HUES48 (cell line): ENCODE results near the gene DIRAS3.
"Not testable (repeated sequence)": the region's sequence is repeated elsewhere in the genome, so short reads cannot be mapped to it uniquely, and the experiment has no call there.

Experiments
- H3K27ac ChIP-seq: one replicate; pipeline ENCODE4 v1.7.0; 2013; ENCODE audit warnings: low read depth, low read length, inconsistent platforms
- H3K27me3 ChIP-seq: 2 replicates; pipeline ENCODE4 v1.6.1; 2013; ENCODE audit warnings: mild to moderate bottlenecking, low read length; ENCODE audit not compliant: control insufficient read depth, insufficient read depth
- H3K36me3 ChIP-seq: 2 replicates; pipeline ENCODE4 v1.6.1; 2013; ENCODE audit warnings: low read length; ENCODE audit not compliant: control insufficient read depth, insufficient read depth
- H3K4me1 ChIP-seq: 2 replicates; pipeline ENCODE4 v1.6.1; 2013; ENCODE audit warnings: mild to moderate bottlenecking, low read length; ENCODE audit not compliant: control insufficient read depth, insufficient read depth
- H3K4me3 ChIP-seq: 2 replicates; pipeline ENCODE4 v1.5.1; 2013; ENCODE audit warnings: mild to moderate bottlenecking, low read depth, low read length
- H3K9ac ChIP-seq: 2 replicates; pipeline ENCODE4 v1.6.1; 2013; ENCODE audit warnings: mild to moderate bottlenecking, low read depth, low read length, moderate library complexity
- H3K9me3 ChIP-seq: 2 replicates; pipeline ENCODE4 v1.6.1; 2013; ENCODE audit warnings: low read length; ENCODE audit not compliant: control insufficient read depth, insufficient read depth

Gene DIRAS3

GRCh38 chr1:68049941-68050878 is at the start of gene DIRAS3:
Gene DIRAS3 (minus strand): TSS chr1:68050627. CDS start chr1:68047297, 3,330 bp downstream.
- Histone ChIP-seq H3K9me3 (no peaks in the 10 kb centered on the region), H3K9ac (no peak within 1 kb of the TSS), H3K4me1 (peaks cover 7% of the 10 kb centered on the region; the same call in 1 of the 2 replicates), H3K27me3 (peaks cover 61% of the 10 kb centered on the region), H3K27ac (no peak within 1 kb of the TSS), H3K36me3 (no peaks in the 10 kb centered on the region), H3K4me3 (peak within 1 kb of the TSS; percentile 57)

- Histone ChIP-seq H3K9me3 (no peaks in the 10 kb centered on the region), H3K36me3 (no peaks in the 10 kb centered on the region), H3K4me3 (no peak overlapping the region), H3K4me1 (no peaks in the 10 kb centered on the region), H3K27ac (no peak overlapping the region), H3K9ac (no peak overlapping the region), H3K27me3 (no peaks in the 10 kb centered on the region)
These were observed 43.3 kb upstream of the DIRAS3 start for GRCh38 chr1:68093737-68094136.

GRCh38 chr1:68087184-68087583 is 36.8 kb upstream of the DIRAS3 start:
- H3K9ac ChIP-seq = no peak overlapping the region
- no peaks in the 10 kb centered on the region for H3K9me3 ChIP-seq
- H3K4me3 ChIP-seq = no peak overlapping the region
- no peaks in the 10 kb centered on the region for H3K36me3 ChIP-seq
- H3K27me3 ChIP-seq = no peaks in the 10 kb centered on the region
- no peak overlapping the region for H3K27ac ChIP-seq
- no peaks in the 10 kb centered on the region for H3K4me1 ChIP-seq

- Histone ChIP-seq H3K4me1 (no peaks in the 10 kb centered on the region), H3K9ac (no peak overlapping the region), H3K4me3 (no peak overlapping the region), H3K27ac (no peak overlapping the region), H3K36me3 (no peaks in the 10 kb centered on the region), H3K27me3 (no peaks in the 10 kb centered on the region), H3K9me3 (no peaks in the 10 kb centered on the region)
These were observed 35.3 kb upstream of the DIRAS3 start for GRCh38 chr1:68085752-68086151.

GRCh38 chr1:68083686-68084085 is 33.3 kb upstream of the DIRAS3 start:
- Histone ChIP-seq H3K9ac (no peak overlapping the region), H3K27ac (no peak overlapping the region), H3K4me1 (peaks cover 3% of the 10 kb centered on the region), H3K4me3 (no peak overlapping the region), H3K36me3 (no peaks in the 10 kb centered on the region), H3K27me3 (no peaks in the 10 kb centered on the region), H3K9me3 (no peaks in the 10 kb centered on the region)

- peaks cover 3% of the 10 kb centered on the region for H3K4me1 ChIP-seq
These were observed 31.4 kb upstream of the DIRAS3 start for GRCh38 chr1:68081775-68082283.

GRCh38 chr1:68078647-68079046 is 28.2 kb upstream of the DIRAS3 start:
- no peaks in the 10 kb centered on the region for H3K36me3 ChIP-seq
- no peak overlapping the region for H3K4me3 ChIP-seq
- no peak overlapping the region for H3K27ac ChIP-seq
- H3K4me1 ChIP-seq = peaks cover 3% of the 10 kb centered on the region
- no peaks in the 10 kb centered on the region for H3K27me3 ChIP-seq
- H3K9ac ChIP-seq = no peak overlapping the region
- H3K9me3 ChIP-seq = no peaks in the 10 kb centered on the region

More at GRCh38 chr1:68081775-68082283, 31.4 kb upstream of the DIRAS3 start:
- H3K9me3 ChIP-seq = no peaks in the 10 kb centered on the region
- H3K9ac ChIP-seq = no peak overlapping the region
- H3K4me3 ChIP-seq = no peak overlapping the region
- no peaks in the 10 kb centered on the region for H3K36me3 ChIP-seq
- H3K27ac ChIP-seq = no peak overlapping the region
- H3K27me3 ChIP-seq = no peaks in the 10 kb centered on the region

- H3K9ac ChIP-seq = no peak overlapping the region
- H3K4me3 ChIP-seq = no peak overlapping the region
- H3K27me3 ChIP-seq = no peaks in the 10 kb centered on the region
- peaks cover 9% of the 10 kb centered on the region for H3K4me1 ChIP-seq
- H3K27ac ChIP-seq = no peak overlapping the region
- H3K36me3 ChIP-seq = no peaks in the 10 kb centered on the region
- no peaks in the 10 kb centered on the region for H3K9me3 ChIP-seq
These were observed 24.0 kb upstream of the DIRAS3 start for GRCh38 chr1:68074472-68074871.

GRCh38 chr1:68065766-68066165 is 15.3 kb upstream of the DIRAS3 start:
- Histone ChIP-seq H3K36me3 (no peaks in the 10 kb centered on the region), H3K9me3 (no peaks in the 10 kb centered on the region), H3K4me1 (0 out of 2 replicates have a peak, but pooled peaks cover 6% of the 10 kb centered on the region), H3K27me3 (no peaks in the 10 kb centered on the region), H3K4me3 (no peak overlapping the region), H3K9ac (no peak overlapping the region), H3K27ac (no peak overlapping the region)

GRCh38 chr1:68058053-68058452 is 7.6 kb upstream of the DIRAS3 start:
- H3K27ac ChIP-seq = not testable (repeated sequence)

GRCh38 chr1:68057564-68057963 is 7.1 kb upstream of the DIRAS3 start:
- Histone ChIP-seq H3K9ac (no peak overlapping the region), H3K4me1 (peaks cover 13% of the 10 kb centered on the region; the same call in 1 of the 2 replicates), H3K9me3 (no peaks in the 10 kb centered on the region), H3K4me3 (no peak overlapping the region), H3K27ac (no peak overlapping the region), H3K36me3 (no peaks in the 10 kb centered on the region), H3K27me3 (no peaks in the 10 kb centered on the region)

More at GRCh38 chr1:68058053-68058452, 7.6 kb upstream of the DIRAS3 start:
- peaks cover 13% of the 10 kb centered on the region; the same call in 1 of the 2 replicates for H3K4me1 ChIP-seq
- not testable (repeated sequence) for H3K4me3 ChIP-seq, H3K27me3 ChIP-seq, H3K9me3 ChIP-seq, H3K9ac ChIP-seq, H3K36me3 ChIP-seq
